NCI-H2107 treated with DMSO at 0.1 percent for 48 hours (cell line): ENCODE measurements around the gene PAXX.

ENCODE experiments used
- DNase-seq: peaks from one replicate; lab custom pipeline; 2025; ENCODE audit not compliant: unreplicated experiment; lab: John Stamatoyannopoulos, UW

PAXX gene

GRCh38 chr9:137016436-137016835 lies 24.2 kb downstream of the PAXX start:
- DNase-seq: no peak

- no peak for DNase-seq
Observed at GRCh38 chr9:137017071-137017470, 24.8 kb downstream of the PAXX start.

GRCh38 chr9:137017791-137018497 lies 25.7 kb downstream of the PAXX start:
- no peak for DNase-seq

GRCh38 chr9:137018761-137019559 lies 26.7 kb downstream of the PAXX start:
- no peak for DNase-seq

- DNase-seq: no peak
Observed at GRCh38 chr9:137019891-137020683, 27.9 kb downstream of the PAXX start.

- DNase-seq: no peak
Observed at GRCh38 chr9:137020771-137021567, 28.7 kb downstream of the PAXX start.

GRCh38 chr9:137021568-137021978 lies 29.4 kb downstream of the PAXX start:
- no peak for DNase-seq

GRCh38 chr9:137021979-137022661 lies 29.9 kb downstream of the PAXX start:
- DNase-seq: no peak

- DNase-seq: no peak
Observed at GRCh38 chr9:137022662-137023008, 30.4 kb downstream of the PAXX start.

- no peak for DNase-seq
Observed at GRCh38 chr9:137023157-137023556, 30.9 kb downstream of the PAXX start.

- DNase-seq: no peak
Observed at GRCh38 chr9:137023583-137023991, 31.4 kb downstream of the PAXX start.

- peak; percentile 93 for DNase-seq
Observed at GRCh38 chr9:137025517-137025966, 33.3 kb downstream of the PAXX start.

GRCh38 chr9:137026384-137026783 lies 34.2 kb downstream of the PAXX start:
- DNase-seq: no peak

- peak; percentile 19 for DNase-seq
Observed at GRCh38 chr9:137026828-137027227, 34.6 kb downstream of the PAXX start.

GRCh38 chr9:137027369-137028262 lies 35.4 kb downstream of the PAXX start, which contains the start of gene ABCA2:
Gene ABCA2, minus strand, starts transcription at chr9:137028237. Its CDS starts 97 bp downstream, at chr9:137028140.
- DNase-seq: no peak

GRCh38 chr9:137028263-137029057 lies 36.2 kb downstream of the PAXX start:
- DNase-seq: peak; percentile 58

GRCh38 chr9:137029058-137029936 lies 37.1 kb downstream of the PAXX start:
- DNase-seq: peak; percentile 35
